IMR-90 (cell line): ENCODE results near the gene DOLPP1.

Experiments used
- POLR2A ChIP-seq: IDR thresholded peaks from 2 replicates; pipeline ENCODE4 v1.6.1; 2012; ENCODE audit warnings: mild to moderate bottlenecking, low read depth, low read length
- RCOR1 ChIP-seq: IDR thresholded peaks from 2 replicates; pipeline ENCODE4 v1.6.1; 2012; ENCODE audit warnings: mild to moderate bottlenecking, low read length, improper control_type of control experiment; ENCODE audit not compliant: insufficient replicate concordance
- RFX5 ChIP-seq: IDR thresholded peaks from 2 replicates; pipeline ENCODE4 v1.8.0; 2012; ENCODE audit warnings: low read depth, mild to moderate bottlenecking, low read length, moderate library complexity
- SMC3 ChIP-seq: fragments of 150-350 bp; IDR thresholded peaks from 2 replicates; pipeline ENCODE4 v1.6.1; 2016; ENCODE audit warnings: low read depth, mild to moderate bottlenecking, antibody characterized with exemption, low read length, moderate library complexity
- TF ChIP-seq, protein P1 (sequence below): conservative IDR thresholded peaks from 2 replicates; pipeline ENCODE4 v1.5.1; 2012; ENCODE audit warnings: mild to moderate bottlenecking, low read depth, low read length, improper control_type of control experiment
- TF ChIP-seq, protein P2 (sequence below): fragments of 150-350 bp; IDR thresholded peaks from 2 replicates; pipeline ENCODE4 v1.6.1; 2017; ENCODE audit warnings: mild to moderate bottlenecking, antibody characterized with exemption, low read length, low read depth
- TF ChIP-seq, protein P3 (sequence below): fragments of 150-350 bp; IDR thresholded peaks from 2 replicates; pipeline ENCODE4 v1.6.1; 2016; ENCODE audit warnings: low read depth, mild to moderate bottlenecking, low read length, moderate library complexity, borderline replicate concordance

DNA sequence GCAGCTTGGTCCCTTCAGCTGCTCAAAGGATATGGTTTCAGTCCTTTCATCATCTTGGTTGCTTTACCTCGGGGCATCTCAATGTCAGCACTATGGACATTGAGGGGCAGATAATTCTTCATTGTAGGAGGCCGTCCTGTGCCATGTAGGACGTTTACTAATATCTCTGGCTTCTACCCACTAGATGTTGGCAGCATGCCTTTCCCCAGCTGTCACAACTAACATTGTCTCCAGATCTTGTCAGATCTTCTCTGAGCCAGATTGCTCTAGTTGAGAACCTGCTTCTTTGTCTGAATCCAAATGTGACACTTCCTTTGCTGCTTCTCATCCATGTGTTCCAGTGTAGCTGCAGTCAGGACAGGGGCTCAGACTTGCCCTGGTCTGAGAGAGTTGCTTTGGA lies 40.6 kb downstream of the DOLPP1 start:
- TF ChIP-seq, protein P1, sequence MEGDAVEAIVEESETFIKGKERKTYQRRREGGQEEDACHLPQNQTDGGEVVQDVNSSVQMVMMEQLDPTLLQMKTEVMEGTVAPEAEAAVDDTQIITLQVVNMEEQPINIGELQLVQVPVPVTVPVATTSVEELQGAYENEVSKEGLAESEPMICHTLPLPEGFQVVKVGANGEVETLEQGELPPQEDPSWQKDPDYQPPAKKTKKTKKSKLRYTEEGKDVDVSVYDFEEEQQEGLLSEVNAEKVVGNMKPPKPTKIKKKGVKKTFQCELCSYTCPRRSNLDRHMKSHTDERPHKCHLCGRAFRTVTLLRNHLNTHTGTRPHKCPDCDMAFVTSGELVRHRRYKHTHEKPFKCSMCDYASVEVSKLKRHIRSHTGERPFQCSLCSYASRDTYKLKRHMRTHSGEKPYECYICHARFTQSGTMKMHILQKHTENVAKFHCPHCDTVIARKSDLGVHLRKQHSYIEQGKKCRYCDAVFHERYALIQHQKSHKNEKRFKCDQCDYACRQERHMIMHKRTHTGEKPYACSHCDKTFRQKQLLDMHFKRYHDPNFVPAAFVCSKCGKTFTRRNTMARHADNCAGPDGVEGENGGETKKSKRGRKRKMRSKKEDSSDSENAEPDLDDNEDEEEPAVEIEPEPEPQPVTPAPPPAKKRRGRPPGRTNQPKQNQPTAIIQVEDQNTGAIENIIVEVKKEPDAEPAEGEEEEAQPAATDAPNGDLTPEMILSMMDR = no peak
- TF ChIP-seq POLR2A = no peak
- TF ChIP-seq, protein P2, sequence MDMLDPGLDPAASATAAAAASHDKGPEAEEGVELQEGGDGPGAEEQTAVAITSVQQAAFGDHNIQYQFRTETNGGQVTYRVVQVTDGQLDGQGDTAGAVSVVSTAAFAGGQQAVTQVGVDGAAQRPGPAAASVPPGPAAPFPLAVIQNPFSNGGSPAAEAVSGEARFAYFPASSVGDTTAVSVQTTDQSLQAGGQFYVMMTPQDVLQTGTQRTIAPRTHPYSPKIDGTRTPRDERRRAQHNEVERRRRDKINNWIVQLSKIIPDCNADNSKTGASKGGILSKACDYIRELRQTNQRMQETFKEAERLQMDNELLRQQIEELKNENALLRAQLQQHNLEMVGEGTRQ = no peak
- no peak for TF ChIP-seq RFX5
- TF ChIP-seq SMC3 = no peak
- no peak for TF ChIP-seq RCOR1
- TF ChIP-seq, protein P3, sequence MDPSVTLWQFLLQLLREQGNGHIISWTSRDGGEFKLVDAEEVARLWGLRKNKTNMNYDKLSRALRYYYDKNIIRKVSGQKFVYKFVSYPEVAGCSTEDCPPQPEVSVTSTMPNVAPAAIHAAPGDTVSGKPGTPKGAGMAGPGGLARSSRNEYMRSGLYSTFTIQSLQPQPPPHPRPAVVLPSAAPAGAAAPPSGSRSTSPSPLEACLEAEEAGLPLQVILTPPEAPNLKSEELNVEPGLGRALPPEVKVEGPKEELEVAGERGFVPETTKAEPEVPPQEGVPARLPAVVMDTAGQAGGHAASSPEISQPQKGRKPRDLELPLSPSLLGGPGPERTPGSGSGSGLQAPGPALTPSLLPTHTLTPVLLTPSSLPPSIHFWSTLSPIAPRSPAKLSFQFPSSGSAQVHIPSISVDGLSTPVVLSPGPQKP = no peak
